ENCODE data around the gene DIS3.
"Not testable (repeated sequence)": the region's sequence is repeated elsewhere in the genome, so short reads cannot be mapped to it uniquely, and the experiment has no call there.

DIS3 gene

GRCh38 chr13:72788831-72789230, 7.1 kb upstream of the DIS3 start:
- H3K27me3 ChIP-seq (ENCODE audit: control insufficient read depth, insufficient read depth, low read length): no peaks in the 10 kb centered on the region
- H3K4me1 ChIP-seq (ENCODE audit: control insufficient read depth, low read depth, low read length): no peaks in the 10 kb centered on the region
- H3K4me3 ChIP-seq (ENCODE audit: low read length): no peak overlapping the region
- no peaks in the 10 kb centered on the region for H3K9me3 ChIP-seq (ENCODE audit: control insufficient read depth, low read depth, low read length)
- no peak overlapping the region for H3K27ac ChIP-seq (ENCODE audit: low read length)
- H3K9ac ChIP-seq (ENCODE audit: low read length): no peak overlapping the region
- peaks cover 18% of the 10 kb centered on the region for H3K36me3 ChIP-seq (ENCODE audit: control insufficient read depth, low read depth, low read length)

- H3K4me3 ChIP-seq (ENCODE audit: low read length); H3K27me3 ChIP-seq (ENCODE audit: control insufficient read depth, insufficient read depth, low read length); H3K36me3 ChIP-seq (ENCODE audit: control insufficient read depth, low read depth, low read length); H3K9ac ChIP-seq (ENCODE audit: low read length); H3K9me3 ChIP-seq (ENCODE audit: control insufficient read depth, low read depth, low read length); H3K27ac ChIP-seq (ENCODE audit: low read length); H3K4me1 ChIP-seq (ENCODE audit: control insufficient read depth, low read depth, low read length): not testable (repeated sequence)
These were observed 3.0 kb upstream of the DIS3 start for GRCh38 chr13:72784679-72785078.

GRCh38 chr13:72782717-72783116, 1.0 kb upstream of the DIS3 start:
- no peak overlapping the region for H3K27ac ChIP-seq (ENCODE audit: low read length)
- no peaks in the 10 kb centered on the region for H3K9me3 ChIP-seq (ENCODE audit: control insufficient read depth, low read depth, low read length)
- no peaks in the 10 kb centered on the region for H3K27me3 ChIP-seq (ENCODE audit: control insufficient read depth, insufficient read depth, low read length)
- H3K4me3 ChIP-seq (ENCODE audit: low read length): peak overlapping the region; percentile 90
- peaks cover 14% of the 10 kb centered on the region for H3K36me3 ChIP-seq (ENCODE audit: control insufficient read depth, low read depth, low read length)
- H3K4me1 ChIP-seq (ENCODE audit: control insufficient read depth, low read depth, low read length): no peaks in the 10 kb centered on the region
- peak overlapping the region; percentile 80 for H3K9ac ChIP-seq (ENCODE audit: low read length)

- Histone ChIP-seq H3K4me1 (ENCODE audit: control insufficient read depth, low read depth, low read length) (no peaks in the 10 kb centered on the region), H3K27ac (ENCODE audit: low read length) (no peak overlapping the region), H3K27me3 (ENCODE audit: control insufficient read depth, insufficient read depth, low read length) (no peaks in the 10 kb centered on the region), H3K4me3 (ENCODE audit: low read length) (no peak overlapping the region), H3K36me3 (ENCODE audit: control insufficient read depth, low read depth, low read length) (peaks cover 93% of the 10 kb centered on the region), H3K9me3 (ENCODE audit: control insufficient read depth, low read depth, low read length) (no peaks in the 10 kb centered on the region), H3K9ac (ENCODE audit: low read length) (no peak overlapping the region)
These were observed 7.7 kb downstream of the DIS3 start for GRCh38 chr13:72774019-72774418.

GRCh38 chr13:72763411-72763810, 18.3 kb downstream of the DIS3 start:
- Histone ChIP-seq H3K36me3 (ENCODE audit: control insufficient read depth, low read depth, low read length) (peaks cover 97% of the 10 kb centered on the region), H3K4me1 (ENCODE audit: control insufficient read depth, low read depth, low read length) (no peaks in the 10 kb centered on the region)

GRCh38 chr13:72760189-72760588, 21.5 kb downstream of the DIS3 start:
- Histone ChIP-seq H3K36me3 (ENCODE audit: control insufficient read depth, low read depth, low read length) (peaks cover 90% of the 10 kb centered on the region), H3K9ac (ENCODE audit: low read length) (no peak overlapping the region), H3K9me3 (ENCODE audit: control insufficient read depth, low read depth, low read length) (no peaks in the 10 kb centered on the region), H3K27me3 (ENCODE audit: control insufficient read depth, insufficient read depth, low read length) (no peaks in the 10 kb centered on the region), H3K4me1 (ENCODE audit: control insufficient read depth, low read depth, low read length) (no peaks in the 10 kb centered on the region), H3K4me3 (ENCODE audit: low read length) (no peak overlapping the region), H3K27ac (ENCODE audit: low read length) (no peak overlapping the region)

More at GRCh38 chr13:72763411-72763810, 18.3 kb downstream of the DIS3 start:
- no peaks in the 10 kb centered on the region for H3K27me3 ChIP-seq (ENCODE audit: control insufficient read depth, insufficient read depth, low read length)
- H3K4me3 ChIP-seq (ENCODE audit: low read length): no peak overlapping the region
- no peak overlapping the region for H3K9ac ChIP-seq (ENCODE audit: low read length)
- no peaks in the 10 kb centered on the region for H3K9me3 ChIP-seq (ENCODE audit: control insufficient read depth, low read depth, low read length)
- H3K27ac ChIP-seq (ENCODE audit: low read length): no peak overlapping the region

GRCh38 chr13:72757792-72758535, 23.7 kb downstream of the DIS3 start:
- Histone ChIP-seq H3K27me3 (ENCODE audit: control insufficient read depth, insufficient read depth, low read length) (no peaks in the 10 kb centered on the region), H3K9ac (ENCODE audit: low read length) (no peak overlapping the region), H3K9me3 (ENCODE audit: control insufficient read depth, low read depth, low read length) (no peaks in the 10 kb centered on the region), H3K4me3 (ENCODE audit: low read length) (no peak overlapping the region), H3K36me3 (ENCODE audit: control insufficient read depth, low read depth, low read length) (peaks cover 83% of the 10 kb centered on the region), H3K4me1 (ENCODE audit: control insufficient read depth, low read depth, low read length) (no peaks in the 10 kb centered on the region), H3K27ac (ENCODE audit: low read length) (no peak overlapping the region)

- H3K27ac ChIP-seq (ENCODE audit: low read length): no peak overlapping the region
- no peaks in the 10 kb centered on the region for H3K9me3 ChIP-seq (ENCODE audit: control insufficient read depth, low read depth, low read length)
- no peak overlapping the region for H3K9ac ChIP-seq (ENCODE audit: low read length)
- no peaks in the 10 kb centered on the region for H3K27me3 ChIP-seq (ENCODE audit: control insufficient read depth, insufficient read depth, low read length)
- H3K4me3 ChIP-seq (ENCODE audit: low read length): no peak overlapping the region
- H3K36me3 ChIP-seq (ENCODE audit: control insufficient read depth, low read depth, low read length): peaks cover 71% of the 10 kb centered on the region
- no peaks in the 10 kb centered on the region for H3K4me1 ChIP-seq (ENCODE audit: control insufficient read depth, low read depth, low read length)
These were observed 27.6 kb downstream of the DIS3 start for GRCh38 chr13:72754111-72754510.

- Histone ChIP-seq H3K4me3 (ENCODE audit: low read length) (no peak overlapping the region), H3K27ac (ENCODE audit: low read length) (no peak overlapping the region), H3K9me3 (ENCODE audit: control insufficient read depth, low read depth, low read length) (no peaks in the 10 kb centered on the region), H3K36me3 (ENCODE audit: control insufficient read depth, low read depth, low read length) (peaks cover 74% of the 10 kb centered on the region), H3K9ac (ENCODE audit: low read length) (no peak overlapping the region), H3K4me1 (ENCODE audit: control insufficient read depth, low read depth, low read length) (no peaks in the 10 kb centered on the region), H3K27me3 (ENCODE audit: control insufficient read depth, insufficient read depth, low read length) (no peaks in the 10 kb centered on the region)
These were observed 30.5 kb downstream of the DIS3 start for GRCh38 chr13:72751220-72751619.

GRCh38 chr13:72745260-72745659, 36.4 kb downstream of the DIS3 start:
- Histone ChIP-seq H3K27me3 (ENCODE audit: control insufficient read depth, insufficient read depth, low read length) (no peaks in the 10 kb centered on the region), H3K4me3 (ENCODE audit: low read length) (no peak overlapping the region), H3K4me1 (ENCODE audit: control insufficient read depth, low read depth, low read length) (no peaks in the 10 kb centered on the region), H3K9ac (ENCODE audit: low read length) (no peak overlapping the region), H3K36me3 (ENCODE audit: control insufficient read depth, low read depth, low read length) (peaks cover 54% of the 10 kb centered on the region), H3K27ac (ENCODE audit: low read length) (no peak overlapping the region), H3K9me3 (ENCODE audit: control insufficient read depth, low read depth, low read length) (no peaks in the 10 kb centered on the region)

GRCh38 chr13:72740015-72740414, 41.7 kb downstream of the DIS3 start:
- Histone ChIP-seq H3K9me3 (ENCODE audit: control insufficient read depth, low read depth, low read length) (no peaks in the 10 kb centered on the region), H3K27ac (ENCODE audit: low read length) (no peak overlapping the region), H3K36me3 (ENCODE audit: control insufficient read depth, low read depth, low read length) (peaks cover 36% of the 10 kb centered on the region), H3K4me3 (ENCODE audit: low read length) (no peak overlapping the region), H3K4me1 (ENCODE audit: control insufficient read depth, low read depth, low read length) (no peaks in the 10 kb centered on the region), H3K9ac (ENCODE audit: low read length) (no peak overlapping the region), H3K27me3 (ENCODE audit: control insufficient read depth, insufficient read depth, low read length) (no peaks in the 10 kb centered on the region)

GRCh38 chr13:72737033-72737432, 44.7 kb downstream of the DIS3 start:
- Histone ChIP-seq H3K27me3 (ENCODE audit: control insufficient read depth, insufficient read depth, low read length) (no peaks in the 10 kb centered on the region), H3K36me3 (ENCODE audit: control insufficient read depth, low read depth, low read length) (peaks cover 33% of the 10 kb centered on the region), H3K9ac (ENCODE audit: low read length) (no peak overlapping the region), H3K4me3 (ENCODE audit: low read length) (no peak overlapping the region), H3K9me3 (ENCODE audit: control insufficient read depth, low read depth, low read length) (no peaks in the 10 kb centered on the region), H3K27ac (ENCODE audit: low read length) (no peak overlapping the region), H3K4me1 (ENCODE audit: control insufficient read depth, low read depth, low read length) (no peaks in the 10 kb centered on the region)
